ENCODE results near the gene SLC7A9.

GRCh38 chr19:32809754-32810153 is 59.8 kb downstream of the SLC7A9 start:
- TF ChIP-seq GATA2 (IDR thresholded peaks at IDR 0.05; ENCODE audit: low read depth, low read length) (no peak), GATA3 (IDR thresholded peaks at IDR 0.05; ENCODE audit: low read depth, low read length) (no peak)

All from SH-SY5Y (cell line).